ENCODE results near the gene PDE1C. TPM values are rescaled to one million over a fixed set of nuclear protein-coding genes. Genes with fewer than 3 reads are reported as not detected.

Gene PDE1C
- total RNA-seq, 3 donors from 2014 or later (not counting 1 experiment from before 2014, with no cell fraction given) = not detected

- no peak for TF ChIP-seq CTCF (IDR thresholded peaks at IDR 0.05)
- Histone ChIP-seq H3K9me3 (ENCODE audit: control insufficient read depth, insufficient read depth, low read length) (peaks cover under 1% of the 10 kb centered on the region), H3K4me1 (ENCODE audit: control insufficient read depth, insufficient read depth, low read length) (peaks cover 7% of the 10 kb centered on the region), H3K27ac (ENCODE audit: low read length) (no peak overlapping the region), H3K4me3 (ENCODE audit: low read length) (no peak overlapping the region), H3K27me3 (ENCODE audit: control insufficient read depth, insufficient read depth, low read length) (no peaks in the 10 kb centered on the region), H3K36me3 (ENCODE audit: control insufficient read depth, insufficient read depth, low read length) (no peaks in the 10 kb centered on the region)
- Mint-ChIP-seq H3K27me3 (ENCODE audit: low read depth in 2 of 2) (no peaks in the 10 kb centered on the region), H3K4me3 (no peak overlapping the region), H3K4me1 (peaks cover 15 to 30% of the 10 kb centered on the region in 2 donors), H3K9me3 (peaks cover 10 to 13% of the 10 kb centered on the region in 2 donors), H3K27ac (peak overlapping the region in 1 of 2 donors; percentile 22), H3K36me3 (peaks cover 12% of the 10 kb centered on the region)
- no peak for ATAC-seq
- WGBS (ENCODE audit: insufficient coverage) = 83% methylated on average over 10 of the region's 10 CpGs
- DNase-seq = no peak
- intact Hi-C loops (cut with micrococcal nuclease) = no loop called here
Measured at GRCh38 chr7:31872545-31873370, 197.4 kb downstream of the PDE1C start.

DNA sequence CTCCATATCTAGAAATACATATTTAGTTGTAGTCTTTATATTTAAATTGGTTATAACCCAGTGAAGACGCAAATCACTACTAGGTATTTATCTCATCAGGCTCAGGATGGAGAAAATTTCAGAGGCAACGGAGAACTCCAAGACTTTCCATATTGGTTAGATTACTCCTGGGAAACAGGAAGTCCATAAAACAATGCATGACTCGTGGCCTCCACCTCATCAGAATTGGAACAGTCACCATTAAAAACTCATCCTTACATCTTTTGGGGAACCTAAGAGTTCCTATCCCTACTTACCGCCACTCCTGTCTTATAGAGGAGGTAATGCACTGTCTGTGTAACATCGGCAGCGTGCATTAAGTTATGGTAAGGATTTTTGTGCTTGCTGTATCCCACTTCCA is 205.6 kb downstream of the PDE1C start:
- no peak overlapping the region for H3K4me3 ChIP-seq (ENCODE audit: low read length)
- intact Hi-C loops (cut with micrococcal nuclease) = no loop called here
- no peaks in the 10 kb centered on the region for H3K36me3 ChIP-seq (ENCODE audit: control insufficient read depth, insufficient read depth, low read length)
- no peaks in the 10 kb centered on the region for H3K4me1 ChIP-seq (ENCODE audit: control insufficient read depth, insufficient read depth, low read length)
- H3K27me3 ChIP-seq (ENCODE audit: control insufficient read depth, insufficient read depth, low read length) = no peaks in the 10 kb centered on the region
- H3K4me1 Mint-ChIP-seq = no peaks in the 10 kb centered on the region
- no peak overlapping the region for H3K27ac Mint-ChIP-seq
- no peak for DNase-seq
- H3K4me3 Mint-ChIP-seq = no peak overlapping the region
- no peaks in the 10 kb centered on the region for H3K27me3 Mint-ChIP-seq (ENCODE audit: low read depth in 2 of 2)
- WGBS (ENCODE audit: insufficient coverage) = 85% methylated on average over 4 of the region's 6 CpGs
- peaks cover 10 to 12% of the 10 kb centered on the region in 2 donors for H3K9me3 Mint-ChIP-seq
- ATAC-seq = no peak
- TF ChIP-seq CTCF (IDR thresholded peaks at IDR 0.05) = no peak
- peaks cover 9% of the 10 kb centered on the region for H3K9me3 ChIP-seq (ENCODE audit: control insufficient read depth, insufficient read depth, low read length)
- peaks cover 14% of the 10 kb centered on the region for H3K36me3 Mint-ChIP-seq
- no peak overlapping the region for H3K27ac ChIP-seq (ENCODE audit: low read length)

- intact Hi-C loops (cut with micrococcal nuclease) = no loop called here
- Histone ChIP-seq H3K27me3 (ENCODE audit: control insufficient read depth, insufficient read depth, low read length) (no peaks in the 10 kb centered on the region), H3K9me3 (ENCODE audit: control insufficient read depth, insufficient read depth, low read length) (no peaks in the 10 kb centered on the region), H3K4me3 (ENCODE audit: low read length) (no peak overlapping the region), H3K27ac (ENCODE audit: low read length) (no peak overlapping the region), H3K36me3 (ENCODE audit: control insufficient read depth, insufficient read depth, low read length) (no peaks in the 10 kb centered on the region), H3K4me1 (ENCODE audit: control insufficient read depth, insufficient read depth, low read length) (no peaks in the 10 kb centered on the region)
- Mint-ChIP-seq H3K36me3 (no peaks in the 10 kb centered on the region), H3K27me3 (ENCODE audit: low read depth in 2 of 2) (no peaks in the 10 kb centered on the region), H3K27ac (no peak overlapping the region), H3K4me1 (no peaks in the 10 kb centered on the region), H3K4me3 (no peak overlapping the region), H3K9me3 (no peaks in the 10 kb centered on the region)
- DNase-seq = no peak
- WGBS (ENCODE audit: insufficient coverage) = 100% methylated on average over 1 of the region's 1 CpG
- ATAC-seq = no peak
- TF ChIP-seq CTCF (IDR thresholded peaks at IDR 0.05) = no peak
Measured at GRCh38 chr7:31860925-31861324, 209.3 kb downstream of the PDE1C start.

Measured in natural killer cell (primary cell).